Lower leg skin (tissue), 4 donors: ENCODE data around the gene CMPK1. TPM values are rescaled to one million over a fixed set of nuclear protein-coding genes. Genes with fewer than 3 reads are reported as not detected.
A peak's percentile ranks its signal among the peaks of the same experiment; 100 is the strongest.

Experiments
- DNase-seq, 2 donors: peaks; one replicate each; pipeline ENCODE4 v3.0.0-alpha.2; 2019; ENCODE audit warnings: low spot score in 2 of 2
- H3K4me3 ChIP-seq: fragments of 200-600 bp; sonication (generic); 2 replicates; pipeline ENCODE4 v1.5.1; 2017; ENCODE audit warnings: mild to moderate bottlenecking, low read depth; ENCODE audit not compliant: poor library complexity, severe bottlenecking
- CTCF ChIP-seq, 3 donors: fragments of 450-650 bp; IDR thresholded peaks; one replicate each; pipeline ENCODE4 v1.5.1; 2016; ENCODE audit warnings: antibody characterized with exemption in 3 of 3, mild to moderate bottlenecking in 3 of 3, moderate library complexity in 2 of 3
- POLR2A ChIP-seq, 2 donors: fragments of 450-650 bp; IDR thresholded peaks; one replicate each; pipeline ENCODE4 v1.6.1; 2016 to 2017; ENCODE audit warnings: antibody characterized with exemption in 2 of 2, mild to moderate bottlenecking in 1 of 2, moderate library complexity in 1 of 2
- WGBS, 2 donors: methylation state at CpG; one replicate each; pipeline ENCODE4 v1.1.5; 2018; 5-methylcytosine and 5-hydroxymethylcytosine counted together
- intact Hi-C: fragments of 100-400 bp; cut with DNase I; formaldehyde crosslinking; loops from one replicate; pipeline ENCODE4 v1.15.0; 2023; ENCODE audit warnings: low total_unique reads
- total RNA-seq, 4 donors: library from RNA; depleted of rRNA; stranded (reverse); fragments of >200 nt; gene quantifications; one replicate each; pipeline ENCODE4 v1.1.0, GENCODE V29; 2016

The CMPK1 gene
- total RNA-seq, 4 donors from 2014 or later: 52.6 to 97.9 (median 73.5) TPM

DNA sequence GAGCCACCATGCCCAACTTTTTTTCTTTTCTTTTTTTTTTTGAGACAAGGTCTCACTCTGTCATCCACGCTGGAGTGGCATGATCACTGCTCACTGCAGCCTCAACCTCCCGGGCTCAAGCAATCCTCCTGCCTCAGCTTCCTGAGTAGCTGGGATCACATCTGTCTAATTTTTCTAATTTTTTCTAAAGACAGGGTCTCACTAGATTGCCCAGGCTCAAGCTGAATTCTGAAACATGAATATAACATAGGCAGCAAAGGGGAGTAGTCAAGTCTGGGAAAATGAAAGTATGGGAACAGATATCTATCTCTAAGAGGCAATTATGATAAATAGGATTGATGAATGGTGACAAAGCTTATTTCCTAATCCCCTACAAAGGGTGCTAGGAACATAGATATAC is 7.3 kb upstream of the CMPK1 start:
- TF ChIP-seq POLR2A (IDR thresholded peaks at IDR 0.05): no peak
- no peak for TF ChIP-seq CTCF (IDR thresholded peaks at IDR 0.05)
- H3K4me3 ChIP-seq: no peak overlapping the region
- intact Hi-C loops: no loop called here
- DNase-seq: no peak
- 81 to 84% methylated on average over 2 of the region's 2 CpGs for WGBS, 2 donors

- intact Hi-C loops: no loop called here
- WGBS, 2 donors: 93 to 97% methylated on average over 3 of the region's 3 CpGs
Observed at GRCh38 chr1:47328992-47329391, 4.6 kb upstream of the CMPK1 start.

DNA sequence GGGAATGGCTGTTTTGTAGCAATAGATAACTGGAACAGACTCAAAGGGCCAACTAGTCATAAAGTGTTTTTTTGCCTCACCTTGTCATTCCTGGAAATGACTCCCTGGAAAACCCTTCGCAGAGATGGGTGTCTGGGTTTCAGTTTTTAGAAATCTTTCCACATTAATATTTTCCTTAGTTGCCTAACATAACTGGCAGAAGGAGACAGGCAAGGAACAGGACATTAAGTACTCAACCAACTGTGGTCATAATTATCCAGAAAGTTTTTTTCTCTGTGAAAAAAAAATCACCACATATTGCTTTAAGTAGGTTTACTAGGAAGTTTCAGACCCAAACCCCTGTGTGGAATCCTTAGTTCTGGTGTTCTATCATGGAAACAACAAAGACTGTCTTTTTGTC is 3.4 kb upstream of the CMPK1 start:
- no peak overlapping the region for H3K4me3 ChIP-seq
- intact Hi-C loops: no loop called here
- TF ChIP-seq CTCF (IDR thresholded peaks at IDR 0.05) (no peak), POLR2A (IDR thresholded peaks at IDR 0.05) (no peak)
- 83 to 87% methylated on average over 1 of the region's 1 CpG for WGBS, 2 donors
- DNase-seq: no peak

More at GRCh38 chr1:47328992-47329391, 4.6 kb upstream of the CMPK1 start:
- H3K4me3 ChIP-seq: no peak overlapping the region
- TF ChIP-seq POLR2A (IDR thresholded peaks at IDR 0.05) (no peak), CTCF (IDR thresholded peaks at IDR 0.05) (no peak)
- DNase-seq: no peak

- WGBS, 2 donors: 89 to 93% methylated on average over 2 of the region's 2 CpGs
- no peak for TF ChIP-seq POLR2A (IDR thresholded peaks at IDR 0.05)
- TF ChIP-seq CTCF (IDR thresholded peaks at IDR 0.05): no peak
- intact Hi-C loops: no loop called here
- H3K4me3 ChIP-seq: no peak overlapping the region
- no peak for DNase-seq
Observed at GRCh38 chr1:47331875-47332274, 1.7 kb upstream of the CMPK1 start.

DNA sequence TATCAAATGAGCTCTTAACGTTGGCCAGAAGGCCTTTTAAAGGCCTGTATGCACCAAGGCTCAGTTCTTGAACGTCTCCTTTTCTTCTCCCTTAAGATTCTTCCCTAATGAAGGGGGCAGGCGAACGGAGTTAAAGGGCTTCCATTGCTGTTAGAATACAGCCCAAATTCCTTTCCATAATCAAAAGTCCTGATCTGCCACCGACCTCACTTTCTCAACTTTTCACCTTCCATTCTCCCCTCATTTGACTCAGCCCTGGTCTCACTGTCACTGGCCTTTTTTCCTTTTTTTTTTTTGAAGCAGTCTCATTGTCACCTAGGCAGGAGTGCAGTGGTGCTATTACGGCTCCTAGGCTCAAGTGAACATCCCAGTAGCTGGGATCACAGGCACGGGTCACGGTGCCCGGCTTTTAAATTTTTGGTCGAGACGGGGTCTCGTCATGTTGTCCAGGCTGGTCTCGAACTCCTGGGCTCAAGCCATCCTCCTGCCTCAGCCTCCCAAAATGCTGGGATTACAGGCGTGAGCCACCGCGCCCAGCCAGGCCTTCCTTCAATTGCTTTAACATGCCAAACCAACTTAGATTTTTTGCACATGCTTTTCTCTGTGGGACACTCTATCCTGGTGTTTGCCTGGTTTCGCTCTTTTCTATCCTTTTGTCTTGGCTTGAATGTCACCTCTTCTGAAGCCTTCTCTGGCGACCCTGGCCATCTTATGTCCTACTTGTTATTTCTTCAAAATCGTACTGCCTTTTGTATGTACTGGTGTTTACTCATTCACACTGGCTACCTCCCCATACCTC is 612 bp upstream of the CMPK1 start:
- intact Hi-C loops: no loop called here
- DNase-seq: no peak
- H3K4me3 ChIP-seq: peak overlapping the region; percentile 91
- TF ChIP-seq CTCF (IDR thresholded peaks at IDR 0.05) (no peak), POLR2A (IDR thresholded peaks at IDR 0.05) (no peak)
- WGBS, 2 donors: 43 to 48% methylated on average over 19 of the region's 19 CpGs
